Endodermal cell (in vitro differentiated cells): ENCODE data around the gene STXBP3. TPM values are rescaled to one million over a fixed set of nuclear protein-coding genes. Genes with fewer than 3 reads are reported as not detected.

Experiments used
- DNase-seq: peaks from one replicate; pipeline ENCODE4 v3.0.0-alpha.2; 2017
- H3K27ac ChIP-seq: 2 replicates; pipeline ENCODE4 v1.5.1; 2013; ENCODE audit warnings: mild to moderate bottlenecking, low read depth, low read length, moderate library complexity
- H3K27me3 ChIP-seq: 2 replicates; pipeline ENCODE4 v1.6.1; 2013; ENCODE audit warnings: mild to moderate bottlenecking, low read length, moderate library complexity; ENCODE audit not compliant: insufficient read depth, control insufficient read depth, poor library complexity, severe bottlenecking
- H3K36me3 ChIP-seq: 2 replicates; pipeline ENCODE4 v1.7.0; 2013; ENCODE audit warnings: mild to moderate bottlenecking, low read length, moderate library complexity; ENCODE audit not compliant: control insufficient read depth, insufficient read depth
- H3K4me1 ChIP-seq: one replicate; pipeline ENCODE4 v1.7.0; 2013; ENCODE audit warnings: low read length; ENCODE audit not compliant: control insufficient read depth, insufficient read depth
- H3K4me3 ChIP-seq: 2 replicates; pipeline ENCODE4 v1.5.1; 2013; ENCODE audit warnings: mild to moderate bottlenecking, low read length, moderate library complexity
- H3K9ac ChIP-seq: 2 replicates; pipeline ENCODE4 v1.6.1; 2013; ENCODE audit warnings: mild to moderate bottlenecking, low read length, moderate library complexity; ENCODE audit not compliant: poor library complexity, severe bottlenecking; ENCODE audit errors: extremely low read depth
- H3K9me3 ChIP-seq: 2 replicates; pipeline ENCODE4 v1.6.1; 2013; ENCODE audit warnings: mild to moderate bottlenecking, low read length, moderate library complexity; ENCODE audit not compliant: control insufficient read depth
- H3K27ac Mint-ChIP-seq: 2 replicates; pipeline ENCODE4 v1.8.0; 2020; ENCODE audit warnings: mixed read lengths
- H3K27me3 Mint-ChIP-seq: 2 replicates; pipeline ENCODE4 v1.8.0; 2021; ENCODE audit warnings: mild to moderate bottlenecking, mixed read lengths; ENCODE audit not compliant: insufficient read depth
- H3K36me3 Mint-ChIP-seq: 2 replicates; pipeline ENCODE4 v1.8.0; 2020; ENCODE audit warnings: low read depth, mixed read lengths
- H3K4me1 Mint-ChIP-seq: 2 replicates; pipeline ENCODE4 v1.8.0; 2020; ENCODE audit warnings: mixed read lengths
- H3K4me3 Mint-ChIP-seq: 2 replicates; pipeline ENCODE4 v1.8.0; 2020; ENCODE audit warnings: mild to moderate bottlenecking, moderate library complexity, mixed read lengths
- H3K9me3 Mint-ChIP-seq: 2 replicates; pipeline ENCODE4 v1.8.0; 2020; ENCODE audit warnings: mild to moderate bottlenecking, mixed read lengths
- WGBS, 2 experiments: methylation state at CpG; one replicate each; pipeline versions ENCODE4 v1.1.5 to v1.1.7; 2013; ENCODE audit warnings: missing lambda C conversion rate in 2 of 2, mixed read lengths in 1 of 2; ENCODE audit not compliant: insufficient coverage in 1 of 2, insufficient read length in 1 of 2; 5-methylcytosine and 5-hydroxymethylcytosine counted together
- total RNA-seq, 2 donors: library from RNA; stranded (reverse); fragmentation: NEBNext Ultra II Directional in 1 of 2; extraction: Animal tissue kit (Norgen Biotek cat#: 25700) in 1 of 2; gene quantifications; 2 replicates in 1 of 2; 3 replicates in 1 of 2; pipeline ENCODE4 v1.2.1, GENCODE V29; 2021
- TF ChIP-seq, protein P1 (sequence below): fragments of 200-600 bp; sonication (generic); conservative IDR thresholded peaks from 2 replicates; pipeline ENCODE4 v1.5.0; 2021; ENCODE audit warnings: antibody characterized with exemption, mild to moderate bottlenecking

The STXBP3 gene
- total RNA-seq, 2 donors from 2014 or later, result 37.4 to 38.5 TPM

DNA sequence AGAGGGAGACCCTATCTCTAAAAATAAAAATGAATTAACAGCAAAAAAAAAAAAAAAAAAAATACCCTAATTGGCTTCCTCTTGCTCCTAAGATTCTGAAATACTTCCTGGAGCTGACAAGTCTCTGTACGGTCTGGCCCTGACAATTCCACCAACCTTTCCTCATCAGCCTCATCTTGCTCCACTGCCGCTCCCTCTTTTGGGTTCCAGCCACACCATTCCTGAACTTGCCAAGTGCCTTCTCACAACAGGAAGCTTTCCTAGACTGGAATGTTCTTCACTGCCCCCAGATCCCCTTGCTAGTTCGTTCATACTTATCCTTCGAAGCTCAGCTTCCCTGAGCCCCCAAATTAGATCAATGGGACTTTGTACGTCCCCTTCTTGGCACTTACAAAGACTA is 73.4 kb downstream of the STXBP3 start:
- 93 to 94% methylated on average over 4 to 5 of the region's 5 CpGs for WGBS, 2 experiments
- peaks cover 2% of the 10 kb centered on the region for H3K4me1 ChIP-seq
- Mint-ChIP-seq H3K4me3 (no peak overlapping the region), H3K27ac (no peak overlapping the region), H3K36me3 (peaks cover 2% of the 10 kb centered on the region), H3K9me3 (peaks cover under 1% of the 10 kb centered on the region), H3K4me1 (peaks cover 11% of the 10 kb centered on the region), H3K27me3 (peaks cover 2% of the 10 kb centered on the region)
- no peaks in the 10 kb centered on the region for H3K27me3 ChIP-seq
- DNase-seq, result no peak
- TF ChIP-seq, protein P1, sequence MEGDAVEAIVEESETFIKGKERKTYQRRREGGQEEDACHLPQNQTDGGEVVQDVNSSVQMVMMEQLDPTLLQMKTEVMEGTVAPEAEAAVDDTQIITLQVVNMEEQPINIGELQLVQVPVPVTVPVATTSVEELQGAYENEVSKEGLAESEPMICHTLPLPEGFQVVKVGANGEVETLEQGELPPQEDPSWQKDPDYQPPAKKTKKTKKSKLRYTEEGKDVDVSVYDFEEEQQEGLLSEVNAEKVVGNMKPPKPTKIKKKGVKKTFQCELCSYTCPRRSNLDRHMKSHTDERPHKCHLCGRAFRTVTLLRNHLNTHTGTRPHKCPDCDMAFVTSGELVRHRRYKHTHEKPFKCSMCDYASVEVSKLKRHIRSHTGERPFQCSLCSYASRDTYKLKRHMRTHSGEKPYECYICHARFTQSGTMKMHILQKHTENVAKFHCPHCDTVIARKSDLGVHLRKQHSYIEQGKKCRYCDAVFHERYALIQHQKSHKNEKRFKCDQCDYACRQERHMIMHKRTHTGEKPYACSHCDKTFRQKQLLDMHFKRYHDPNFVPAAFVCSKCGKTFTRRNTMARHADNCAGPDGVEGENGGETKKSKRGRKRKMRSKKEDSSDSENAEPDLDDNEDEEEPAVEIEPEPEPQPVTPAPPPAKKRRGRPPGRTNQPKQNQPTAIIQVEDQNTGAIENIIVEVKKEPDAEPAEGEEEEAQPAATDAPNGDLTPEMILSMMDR, result no peak
- peaks cover 7% of the 10 kb centered on the region for H3K9me3 ChIP-seq
- H3K27ac ChIP-seq, result no peak overlapping the region
- H3K4me3 ChIP-seq, result no peak overlapping the region
- H3K36me3 ChIP-seq, result no peaks in the 10 kb centered on the region
- no peak overlapping the region for H3K9ac ChIP-seq

GRCh38 chr1:108823632-108824031 is 77.2 kb downstream of the STXBP3 start:
- Histone ChIP-seq H3K4me1 (peaks cover 5% of the 10 kb centered on the region), H3K27ac (no peak overlapping the region), H3K9me3 (peaks cover 7% of the 10 kb centered on the region), H3K9ac (no peak overlapping the region), H3K4me3 (no peak overlapping the region), H3K27me3 (no peaks in the 10 kb centered on the region), H3K36me3 (no peaks in the 10 kb centered on the region)
- no peak overlapping the region for H3K27ac Mint-ChIP-seq
- H3K9me3 Mint-ChIP-seq, result peaks cover 2% of the 10 kb centered on the region
- peaks cover 2% of the 10 kb centered on the region for H3K27me3 Mint-ChIP-seq
- DNase-seq, result no peak
- H3K4me1 Mint-ChIP-seq, result peaks cover 5% of the 10 kb centered on the region
- H3K4me3 Mint-ChIP-seq, result no peak overlapping the region
- TF ChIP-seq, protein P1, result no peak
- WGBS, 2 experiments, result 57 to 67% methylated on average over 3 of the region's 3 CpGs
- no peaks in the 10 kb centered on the region for H3K36me3 Mint-ChIP-seq

DNA sequence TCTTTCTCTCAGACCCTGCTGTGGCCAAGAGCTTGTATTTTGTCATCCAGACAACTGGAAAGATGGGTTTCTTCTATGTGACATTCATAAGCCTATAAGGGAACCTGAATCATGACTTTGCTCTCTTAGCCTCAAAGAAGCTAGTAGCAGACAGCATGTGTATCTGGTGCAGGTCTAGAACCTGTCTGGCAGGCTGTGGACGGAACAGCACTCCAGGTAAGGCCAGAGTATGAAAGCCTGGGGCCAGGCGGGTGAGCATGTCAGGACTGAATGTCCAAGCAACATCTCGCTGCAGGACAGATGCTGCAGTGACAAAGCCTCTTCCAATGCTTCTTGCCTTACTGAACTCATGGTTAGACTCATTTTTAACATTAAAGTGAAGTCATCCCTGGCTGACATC is 77.6 kb downstream of the STXBP3 start:
- H3K27ac Mint-ChIP-seq, result no peak overlapping the region

More for the DNA sequence above, 77.6 kb downstream of the STXBP3 start:
- H3K27ac ChIP-seq, result no peak overlapping the region
- Mint-ChIP-seq H3K36me3 (no peaks in the 10 kb centered on the region), H3K4me3 (no peak overlapping the region), H3K4me1 (peaks cover 6% of the 10 kb centered on the region), H3K27me3 (peaks cover 2% of the 10 kb centered on the region), H3K9me3 (peaks cover 2% of the 10 kb centered on the region)
- H3K9me3 ChIP-seq, result peaks cover 7% of the 10 kb centered on the region
- H3K9ac ChIP-seq, result no peak overlapping the region
- H3K27me3 ChIP-seq, result no peaks in the 10 kb centered on the region
- H3K4me1 ChIP-seq, result peaks cover 6% of the 10 kb centered on the region
- H3K4me3 ChIP-seq, result no peak overlapping the region
- H3K36me3 ChIP-seq, result no peaks in the 10 kb centered on the region
- no peak for DNase-seq
- WGBS, 2 experiments, result 93 to 100% methylated on average over 3 of the region's 3 CpGs
- TF ChIP-seq, protein P1, result no peak
